SK-N-SH treated with all-trans-retinoic acid at 6 μM for 48 hours (cell line): ENCODE results near the gene GBF1.

ENCODE experiments used
- ISL1 ChIP-seq: fragments of 250-450 bp; sonication (Bioruptor Pico); IDR thresholded peaks from 2 replicates; pipeline ENCODE4 v2.1.2; 2022; ENCODE audit warnings: mild to moderate bottlenecking, moderate library complexity
- ZFP3 ChIP-seq: fragments of 250-450 bp; sonication (Bioruptor Pico); IDR thresholded peaks from 2 replicates; pipeline ENCODE4 v1.5.0; 2020; ENCODE audit warnings: mild to moderate bottlenecking, moderate library complexity
- ZNF70 ChIP-seq: fragments of 450-650 bp; formaldehyde crosslinking; IDR thresholded peaks from 2 replicates; pipeline ENCODE4 v1.5.0; 2020; ENCODE audit warnings: mild to moderate bottlenecking, moderate library complexity
- TF ChIP-seq, protein P1 (sequence below): fragments of 250-450 bp; sonication (Bioruptor Pico); IDR thresholded peaks from 2 replicates; pipeline ENCODE4 v1.8.0; 2021; ENCODE audit warnings: low read depth, mild to moderate bottlenecking, moderate library complexity, borderline replicate concordance
- TF ChIP-seq, protein P2 (sequence below): fragments of 250-450 bp; sonication (Bioruptor Pico); IDR thresholded peaks from 2 replicates; pipeline ENCODE4 v1.5.1; 2021; ENCODE audit warnings: mild to moderate bottlenecking, moderate library complexity
- TF ChIP-seq, protein P3 (sequence below): fragments of 250-450 bp; sonication (Bioruptor Pico); IDR thresholded peaks from 2 replicates; pipeline ENCODE4 v1.5.1; 2020; ENCODE audit warnings: low read depth, mild to moderate bottlenecking, moderate library complexity

DNA sequence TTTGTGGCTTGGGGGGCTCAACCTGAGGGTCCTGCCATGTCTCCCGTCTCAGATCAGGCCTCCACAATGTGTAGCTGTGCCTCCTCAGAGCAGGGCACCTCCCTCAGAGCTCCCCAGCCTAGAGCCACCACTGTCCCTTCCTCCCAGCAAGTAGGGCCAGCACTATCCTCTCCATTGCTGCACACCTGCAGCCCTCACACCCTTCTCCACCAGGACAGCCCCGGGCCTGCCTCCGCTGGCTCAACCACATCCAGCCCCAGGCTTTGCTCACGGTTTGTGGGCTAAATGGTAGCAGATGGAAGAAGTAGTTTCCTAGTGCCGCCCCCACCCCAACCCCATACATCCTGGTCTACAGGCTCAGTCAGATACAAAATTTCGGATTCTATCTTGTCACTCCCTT, 160.3 kb downstream of the GBF1 start:
- TF ChIP-seq, protein P1, sequence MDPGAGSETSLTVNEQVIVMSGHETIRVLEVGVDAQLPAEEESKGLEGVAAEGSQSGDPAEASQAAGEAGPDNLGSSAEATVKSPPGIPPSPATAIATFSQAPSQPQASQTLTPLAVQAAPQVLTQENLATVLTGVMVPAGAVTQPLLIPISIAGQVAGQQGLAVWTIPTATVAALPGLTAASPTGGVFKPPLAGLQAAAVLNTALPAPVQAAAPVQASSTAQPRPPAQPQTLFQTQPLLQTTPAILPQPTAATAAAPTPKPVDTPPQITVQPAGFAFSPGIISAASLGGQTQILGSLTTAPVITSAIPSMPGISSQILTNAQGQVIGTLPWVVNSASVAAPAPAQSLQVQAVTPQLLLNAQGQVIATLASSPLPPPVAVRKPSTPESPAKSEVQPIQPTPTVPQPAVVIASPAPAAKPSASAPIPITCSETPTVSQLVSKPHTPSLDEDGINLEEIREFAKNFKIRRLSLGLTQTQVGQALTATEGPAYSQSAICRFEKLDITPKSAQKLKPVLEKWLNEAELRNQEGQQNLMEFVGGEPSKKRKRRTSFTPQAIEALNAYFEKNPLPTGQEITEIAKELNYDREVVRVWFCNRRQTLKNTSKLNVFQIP (CRISPR knock-in tag) = no peak
- no peak for TF ChIP-seq ISL1 (CRISPR knock-in tag)
- no peak for TF ChIP-seq ZNF70 (CRISPR knock-in tag)
- TF ChIP-seq, protein P2, sequence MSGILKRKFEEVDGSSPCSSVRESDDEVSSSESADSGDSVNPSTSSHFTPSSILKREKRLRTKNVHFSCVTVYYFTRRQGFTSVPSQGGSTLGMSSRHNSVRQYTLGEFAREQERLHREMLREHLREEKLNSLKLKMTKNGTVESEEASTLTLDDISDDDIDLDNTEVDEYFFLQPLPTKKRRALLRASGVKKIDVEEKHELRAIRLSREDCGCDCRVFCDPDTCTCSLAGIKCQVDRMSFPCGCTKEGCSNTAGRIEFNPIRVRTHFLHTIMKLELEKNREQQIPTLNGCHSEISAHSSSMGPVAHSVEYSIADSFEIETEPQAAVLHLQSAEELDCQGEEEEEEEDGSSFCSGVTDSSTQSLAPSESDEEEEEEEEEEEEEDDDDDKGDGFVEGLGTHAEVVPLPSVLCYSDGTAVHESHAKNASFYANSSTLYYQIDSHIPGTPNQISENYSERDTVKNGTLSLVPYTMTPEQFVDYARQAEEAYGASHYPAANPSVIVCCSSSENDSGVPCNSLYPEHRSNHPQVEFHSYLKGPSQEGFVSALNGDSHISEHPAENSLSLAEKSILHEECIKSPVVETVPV = no peak
- TF ChIP-seq, protein P3, sequence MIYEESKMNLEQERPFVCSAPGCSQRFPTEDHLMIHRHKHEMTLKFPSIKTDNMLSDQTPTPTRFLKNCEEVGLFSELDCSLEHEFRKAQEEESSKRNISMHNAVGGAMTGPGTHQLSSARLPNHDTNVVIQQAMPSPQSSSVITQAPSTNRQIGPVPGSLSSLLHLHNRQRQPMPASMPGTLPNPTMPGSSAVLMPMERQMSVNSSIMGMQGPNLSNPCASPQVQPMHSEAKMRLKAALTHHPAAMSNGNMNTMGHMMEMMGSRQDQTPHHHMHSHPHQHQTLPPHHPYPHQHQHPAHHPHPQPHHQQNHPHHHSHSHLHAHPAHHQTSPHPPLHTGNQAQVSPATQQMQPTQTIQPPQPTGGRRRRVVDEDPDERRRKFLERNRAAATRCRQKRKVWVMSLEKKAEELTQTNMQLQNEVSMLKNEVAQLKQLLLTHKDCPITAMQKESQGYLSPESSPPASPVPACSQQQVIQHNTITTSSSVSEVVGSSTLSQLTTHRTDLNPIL (CRISPR knock-in tag) = no peak
- TF ChIP-seq ZFP3 (CRISPR knock-in tag) = no peak
